ENCODE measurements around the gene TSPAN9.

TSPAN9 gene

GRCh38 chr12:3071107-3071506, 6.1 kb upstream of the TSPAN9 start:
- no peaks in the 10 kb centered on the region for H3K36me3 ChIP-seq (ENCODE audit: control insufficient read depth, insufficient read depth, low read length)
- no peak overlapping the region for H3K9ac ChIP-seq (ENCODE audit: low read length)
- H3K27me3 ChIP-seq (ENCODE audit: control insufficient read depth, insufficient read depth, low read length): no peaks in the 10 kb centered on the region
- no peaks in the 10 kb centered on the region for H3K9me3 ChIP-seq (ENCODE audit: control insufficient read depth, low read length)
- peaks cover under 1% of the 10 kb centered on the region for H3K4me1 ChIP-seq (ENCODE audit: control insufficient read depth, insufficient read depth, low read length)
- H3K4me3 ChIP-seq (ENCODE audit: low read length): no peak overlapping the region

DNA sequence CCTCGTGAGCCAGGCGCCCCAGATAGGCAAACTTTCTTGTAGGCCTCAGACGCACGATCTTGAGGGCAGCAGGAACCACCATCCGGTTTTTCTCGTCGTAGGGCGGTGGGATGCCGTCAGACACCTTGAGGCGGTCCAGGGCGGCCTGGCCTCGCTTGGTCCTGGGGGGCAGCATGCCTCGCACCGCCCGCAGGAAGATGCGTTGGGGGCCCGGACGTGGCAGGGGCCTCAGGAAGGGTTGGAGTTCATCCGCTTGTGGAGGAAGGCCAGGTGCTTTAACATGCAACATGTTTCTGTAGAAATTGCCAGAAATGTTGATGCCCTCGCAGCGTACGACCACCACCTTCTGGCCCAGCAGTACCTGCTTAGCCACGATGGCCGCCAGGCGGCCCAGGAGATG, 5.5 kb upstream of the TSPAN9 start:
- Histone ChIP-seq H3K4me1 (ENCODE audit: control insufficient read depth, insufficient read depth, low read length) (peaks cover 6% of the 10 kb centered on the region), H3K4me3 (ENCODE audit: low read length) (no peak overlapping the region), H3K9me3 (ENCODE audit: control insufficient read depth, low read length) (no peaks in the 10 kb centered on the region), H3K9ac (ENCODE audit: low read length) (no peak overlapping the region), H3K27me3 (ENCODE audit: control insufficient read depth, insufficient read depth, low read length) (no peaks in the 10 kb centered on the region), H3K36me3 (ENCODE audit: control insufficient read depth, insufficient read depth, low read length) (no peaks in the 10 kb centered on the region)

GRCh38 chr12:3073438-3074250, 3.5 kb upstream of the TSPAN9 start:
- H3K4me3 ChIP-seq (ENCODE audit: low read length): no peak overlapping the region
- H3K9ac ChIP-seq (ENCODE audit: low read length): no peak overlapping the region

DNA sequence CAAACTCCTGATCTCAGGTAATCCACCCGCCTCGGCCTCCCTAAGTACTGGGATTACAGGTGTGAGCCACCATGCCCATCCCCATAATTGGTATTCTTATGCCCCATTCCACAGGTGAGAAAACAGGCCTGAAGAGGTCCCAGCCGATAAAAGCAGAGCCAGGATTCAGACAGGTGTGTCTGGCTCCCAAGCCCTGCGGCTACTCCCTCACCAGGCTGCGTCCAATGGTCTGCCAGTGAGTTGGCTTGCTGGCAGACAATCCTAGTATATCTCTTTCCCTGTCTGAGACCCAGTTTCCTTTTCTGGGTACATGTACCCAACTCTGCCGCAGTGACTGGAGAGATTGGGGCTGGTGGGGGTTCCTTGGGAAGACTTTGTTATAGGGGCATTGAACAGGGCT, 1.9 kb upstream of the TSPAN9 start:
- Histone ChIP-seq H3K4me3 (ENCODE audit: low read length) (no peak overlapping the region), H3K9me3 (ENCODE audit: control insufficient read depth, low read length) (no peaks in the 10 kb centered on the region), H3K9ac (ENCODE audit: low read length) (no peak overlapping the region), H3K36me3 (ENCODE audit: control insufficient read depth, insufficient read depth, low read length) (no peaks in the 10 kb centered on the region), H3K4me1 (ENCODE audit: control insufficient read depth, insufficient read depth, low read length) (peaks cover 13% of the 10 kb centered on the region), H3K27me3 (ENCODE audit: control insufficient read depth, insufficient read depth, low read length) (no peaks in the 10 kb centered on the region)

More at GRCh38 chr12:3073438-3074250, 3.5 kb upstream of the TSPAN9 start:
- Histone ChIP-seq H3K4me1 (ENCODE audit: control insufficient read depth, insufficient read depth, low read length) (peaks cover 13% of the 10 kb centered on the region), H3K9me3 (ENCODE audit: control insufficient read depth, low read length) (no peaks in the 10 kb centered on the region), H3K36me3 (ENCODE audit: control insufficient read depth, insufficient read depth, low read length) (no peaks in the 10 kb centered on the region), H3K27me3 (ENCODE audit: control insufficient read depth, insufficient read depth, low read length) (no peaks in the 10 kb centered on the region)

DNA sequence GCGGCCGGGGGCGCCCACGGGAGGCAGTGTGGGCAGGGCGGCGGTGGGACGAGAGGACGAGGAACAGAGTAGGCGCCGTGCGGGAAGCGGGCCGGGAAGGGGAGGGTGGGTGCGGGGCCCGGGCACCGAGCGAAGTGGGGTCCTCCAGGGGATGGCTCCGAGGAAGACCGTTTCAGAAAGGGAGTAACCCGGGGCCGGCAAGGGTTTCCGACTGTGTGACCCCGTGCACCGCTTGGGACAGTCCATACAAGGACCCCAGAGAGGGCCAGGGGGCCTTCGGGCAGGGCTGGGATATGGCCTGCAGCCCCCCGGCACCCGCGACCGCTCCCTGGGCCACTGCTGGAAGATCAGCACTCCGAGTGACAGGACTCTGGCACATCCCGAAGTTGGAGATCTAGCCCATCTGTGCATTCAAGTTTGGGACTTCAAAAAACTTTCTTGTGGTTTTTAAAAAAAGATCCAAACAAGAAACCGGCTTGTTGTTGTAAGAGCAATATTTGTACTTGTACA, 448 bp downstream of the TSPAN9 start:
- peak overlapping the region; percentile 33 for H3K4me3 ChIP-seq (ENCODE audit: low read length)
- no peaks in the 10 kb centered on the region for H3K9me3 ChIP-seq (ENCODE audit: control insufficient read depth, low read length)
- no peaks in the 10 kb centered on the region for H3K36me3 ChIP-seq (ENCODE audit: control insufficient read depth, insufficient read depth, low read length)
- peak overlapping the region; percentile 56 for H3K9ac ChIP-seq (ENCODE audit: low read length)
- H3K4me1 ChIP-seq (ENCODE audit: control insufficient read depth, insufficient read depth, low read length): peaks cover 13% of the 10 kb centered on the region
- no peaks in the 10 kb centered on the region for H3K27me3 ChIP-seq (ENCODE audit: control insufficient read depth, insufficient read depth, low read length)

- Histone ChIP-seq H3K9me3 (ENCODE audit: control insufficient read depth, low read length) (no peaks in the 10 kb centered on the region), H3K36me3 (ENCODE audit: control insufficient read depth, insufficient read depth, low read length) (no peaks in the 10 kb centered on the region), H3K4me3 (ENCODE audit: low read length) (peak overlapping the region; percentile 33), H3K9ac (ENCODE audit: low read length) (no peak overlapping the region), H3K4me1 (ENCODE audit: control insufficient read depth, insufficient read depth, low read length) (peaks cover 13% of the 10 kb centered on the region), H3K27me3 (ENCODE audit: control insufficient read depth, insufficient read depth, low read length) (no peaks in the 10 kb centered on the region)
These were observed 1.1 kb downstream of the TSPAN9 start for GRCh38 chr12:3078086-3078820.

GRCh38 chr12:3081091-3081490, 3.9 kb downstream of the TSPAN9 start:
- Histone ChIP-seq H3K4me1 (ENCODE audit: control insufficient read depth, insufficient read depth, low read length) (peaks cover 22% of the 10 kb centered on the region), H3K9ac (ENCODE audit: low read length) (no peak overlapping the region), H3K36me3 (ENCODE audit: control insufficient read depth, insufficient read depth, low read length) (no peaks in the 10 kb centered on the region), H3K27me3 (ENCODE audit: control insufficient read depth, insufficient read depth, low read length) (no peaks in the 10 kb centered on the region), H3K9me3 (ENCODE audit: control insufficient read depth, low read length) (no peaks in the 10 kb centered on the region), H3K4me3 (ENCODE audit: low read length) (no peak overlapping the region)

DNA sequence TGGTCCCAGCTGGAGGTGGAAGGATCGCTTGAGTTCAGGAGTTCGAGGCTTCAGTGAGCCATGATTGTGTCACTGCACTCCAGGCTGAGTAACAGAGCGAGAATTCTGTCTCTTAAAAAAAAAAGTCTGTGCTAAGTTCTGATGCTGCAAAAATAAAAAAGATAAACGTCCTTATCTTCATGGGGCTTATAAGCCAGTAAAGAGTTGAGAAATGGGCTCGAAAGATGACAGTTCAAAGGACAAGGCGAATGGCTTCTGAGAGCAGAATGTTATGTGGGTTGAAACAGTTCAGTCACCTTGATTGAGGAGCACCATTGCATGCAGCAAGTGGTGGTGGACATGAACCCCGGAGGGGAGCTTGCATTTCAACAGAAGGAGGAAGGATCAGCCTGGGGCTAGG, 4.7 kb downstream of the TSPAN9 start:
- peaks cover 17% of the 10 kb centered on the region for H3K4me1 ChIP-seq (ENCODE audit: control insufficient read depth, insufficient read depth, low read length)
- no peaks in the 10 kb centered on the region for H3K36me3 ChIP-seq (ENCODE audit: control insufficient read depth, insufficient read depth, low read length)

GRCh38 chr12:3083241-3083920, 6.2 kb downstream of the TSPAN9 start:
- Histone ChIP-seq H3K27me3 (ENCODE audit: control insufficient read depth, insufficient read depth, low read length) (no peaks in the 10 kb centered on the region), H3K9ac (ENCODE audit: low read length) (no peak overlapping the region), H3K4me3 (ENCODE audit: low read length) (no peak overlapping the region), H3K9me3 (ENCODE audit: control insufficient read depth, low read length) (no peaks in the 10 kb centered on the region), H3K4me1 (ENCODE audit: control insufficient read depth, insufficient read depth, low read length) (peaks cover 10% of the 10 kb centered on the region), H3K36me3 (ENCODE audit: control insufficient read depth, insufficient read depth, low read length) (no peaks in the 10 kb centered on the region)

More for the DNA sequence above, 4.7 kb downstream of the TSPAN9 start:
- Histone ChIP-seq H3K9me3 (ENCODE audit: control insufficient read depth, low read length) (no peaks in the 10 kb centered on the region), H3K4me3 (ENCODE audit: low read length) (no peak overlapping the region), H3K9ac (ENCODE audit: low read length) (no peak overlapping the region), H3K27me3 (ENCODE audit: control insufficient read depth, insufficient read depth, low read length) (no peaks in the 10 kb centered on the region)

DNA sequence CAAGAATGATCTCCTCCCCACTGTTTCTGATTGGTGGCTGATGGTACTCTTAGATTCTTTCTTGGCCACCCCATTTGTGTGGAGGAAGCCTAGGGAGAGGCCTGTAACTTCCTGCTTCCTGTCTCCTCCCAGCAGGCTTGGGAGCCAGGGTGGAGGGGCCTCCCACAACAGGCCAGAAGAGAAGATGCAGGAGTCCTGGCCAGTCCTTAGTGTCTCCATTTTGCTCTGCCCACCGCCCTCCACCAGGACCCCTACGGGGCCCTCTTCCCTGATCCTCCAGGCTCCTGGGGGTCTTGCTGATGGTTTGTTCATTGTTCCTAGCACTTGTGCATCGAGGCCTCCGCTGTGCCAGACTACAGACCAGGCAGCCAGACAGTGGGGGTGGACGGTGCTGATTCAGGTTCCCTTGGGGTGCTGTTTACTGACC, 6.8 kb downstream of the TSPAN9 start:
- no peak overlapping the region for H3K9ac ChIP-seq (ENCODE audit: low read length)
- H3K36me3 ChIP-seq (ENCODE audit: control insufficient read depth, insufficient read depth, low read length): no peaks in the 10 kb centered on the region
- no peaks in the 10 kb centered on the region for H3K27me3 ChIP-seq (ENCODE audit: control insufficient read depth, insufficient read depth, low read length)
- no peaks in the 10 kb centered on the region for H3K9me3 ChIP-seq (ENCODE audit: control insufficient read depth, low read length)
- H3K4me1 ChIP-seq (ENCODE audit: control insufficient read depth, insufficient read depth, low read length): peaks cover 10% of the 10 kb centered on the region
- no peak overlapping the region for H3K4me3 ChIP-seq (ENCODE audit: low read length)

GRCh38 chr12:3084742-3085141, 7.6 kb downstream of the TSPAN9 start:
- Histone ChIP-seq H3K9me3 (ENCODE audit: control insufficient read depth, low read length) (no peaks in the 10 kb centered on the region), H3K9ac (ENCODE audit: low read length) (no peak overlapping the region), H3K27me3 (ENCODE audit: control insufficient read depth, insufficient read depth, low read length) (no peaks in the 10 kb centered on the region), H3K4me1 (ENCODE audit: control insufficient read depth, insufficient read depth, low read length) (peaks cover 10% of the 10 kb centered on the region), H3K4me3 (ENCODE audit: low read length) (no peak overlapping the region), H3K36me3 (ENCODE audit: control insufficient read depth, insufficient read depth, low read length) (no peaks in the 10 kb centered on the region)

Measured in mucosa of stomach (tissue), 1 donor.